GM23338 (cell line): ENCODE measurements around the gene ZNF566.

Experiments used
- EZH2 ChIP-seq: fragments of 200-600 bp; sonication (generic); IDR thresholded peaks from one replicate; pipeline ENCODE4 v1.8.0; 2017; ENCODE audit warnings: antibody characterized with exemption, mild to moderate bottlenecking, low read depth; ENCODE audit not compliant: unreplicated experiment
- POLR2AphosphoS5 ChIP-seq: IDR thresholded peaks from 2 replicates; pipeline ENCODE4 v1.6.1; 2016; ENCODE audit warnings: antibody characterized with exemption, low read depth
- REST ChIP-seq: IDR thresholded peaks from one replicate; pipeline ENCODE4 v1.6.1; 2018; ENCODE audit warnings: antibody characterized with exemption; ENCODE audit not compliant: unreplicated experiment
- TF ChIP-seq, protein P1 (sequence below), 2 experiments: fragments of 200-600 bp in 1 of 2; sonication (generic) in 1 of 2; conservative IDR thresholded peaks; 2 replicates each; pipeline versions ENCODE4 v1.5.1 to v1.6.1; 2016 to 2017; ENCODE audit warnings: antibody characterized with exemption in 2 of 2, low read depth in 2 of 2, mild to moderate bottlenecking in 2 of 2, moderate library complexity in 1 of 2

- TF ChIP-seq POLR2AphosphoS5 (no peak), REST (no peak), EZH2 (no peak)
- TF ChIP-seq, protein P1, sequence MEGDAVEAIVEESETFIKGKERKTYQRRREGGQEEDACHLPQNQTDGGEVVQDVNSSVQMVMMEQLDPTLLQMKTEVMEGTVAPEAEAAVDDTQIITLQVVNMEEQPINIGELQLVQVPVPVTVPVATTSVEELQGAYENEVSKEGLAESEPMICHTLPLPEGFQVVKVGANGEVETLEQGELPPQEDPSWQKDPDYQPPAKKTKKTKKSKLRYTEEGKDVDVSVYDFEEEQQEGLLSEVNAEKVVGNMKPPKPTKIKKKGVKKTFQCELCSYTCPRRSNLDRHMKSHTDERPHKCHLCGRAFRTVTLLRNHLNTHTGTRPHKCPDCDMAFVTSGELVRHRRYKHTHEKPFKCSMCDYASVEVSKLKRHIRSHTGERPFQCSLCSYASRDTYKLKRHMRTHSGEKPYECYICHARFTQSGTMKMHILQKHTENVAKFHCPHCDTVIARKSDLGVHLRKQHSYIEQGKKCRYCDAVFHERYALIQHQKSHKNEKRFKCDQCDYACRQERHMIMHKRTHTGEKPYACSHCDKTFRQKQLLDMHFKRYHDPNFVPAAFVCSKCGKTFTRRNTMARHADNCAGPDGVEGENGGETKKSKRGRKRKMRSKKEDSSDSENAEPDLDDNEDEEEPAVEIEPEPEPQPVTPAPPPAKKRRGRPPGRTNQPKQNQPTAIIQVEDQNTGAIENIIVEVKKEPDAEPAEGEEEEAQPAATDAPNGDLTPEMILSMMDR (conservative IDR thresholded peaks at IDR 0.05; ENCODE audit: low read depth in 2 of 2): no peak
These were observed 65.4 kb downstream of the ZNF566 start for GRCh38 chr19:36423925-36424324.
